ENCODE results near the gene ABLIM1. TPM values are rescaled to one million over a fixed set of nuclear protein-coding genes. Genes with fewer than 3 reads are reported as not detected.

Gene ABLIM1
- total and polyA plus RNA-seq, 2 of the 13 experiments (the other 11 are each of a cell fraction or from before 2014, with no cell fraction given): 59.4 to 92.7 TPM

GRCh38 chr10:114547514-114547913 lies 110.6 kb downstream of the ABLIM1 start (continued):
- TF ChIP-seq KAT7 (CRISPR knock-in tag; IDR thresholded peaks at IDR 0.05; ENCODE audit: borderline replicate concordance) (no peak), REST (IDR thresholded peaks at IDR 0.05; ENCODE audit: borderline replicate concordance in 1 of 2, low read depth in 1 of 2, low read length in 2 of 2) (no peak), STAT6 (CRISPR knock-in tag; IDR thresholded peaks at IDR 0.05; ENCODE audit: borderline replicate concordance) (no peak)

DNA sequence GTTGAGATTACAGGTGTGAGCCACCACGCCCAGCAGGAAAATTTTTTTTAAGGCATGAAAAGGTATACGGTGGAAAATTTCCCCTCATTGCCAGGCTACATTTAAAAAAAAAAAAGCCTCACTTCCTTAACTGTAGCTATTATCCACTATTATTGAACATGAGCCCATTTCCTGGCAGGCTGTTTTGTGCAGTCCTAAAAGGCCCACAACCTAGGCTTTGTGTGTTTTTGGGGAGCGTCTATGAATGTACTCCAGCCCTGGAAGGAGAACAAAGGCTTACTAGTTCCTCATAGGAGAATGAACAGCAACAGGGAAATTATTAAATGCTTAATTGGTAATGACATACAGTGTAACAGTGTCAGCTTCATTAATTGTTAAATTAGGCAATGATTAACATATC lies 111.0 kb downstream of the ABLIM1 start:
- DNase-seq (ENCODE audit: low spot score) (no peak), FAIRE-seq (no peak), ATAC-seq (no peak)
- H3K9ac ChIP-seq (ENCODE audit: insufficient read depth, low read depth, low read length): no peak overlapping the region
- BruUV-seq (replicated peaks): no TSS peak
- in situ Hi-C loops (cut with HindIII; ENCODE audit: extremely low pct_ligation_motif_present, low pct_unique_long_range_greater_than_20kb): loop anchor here (5.0 kb wide), 2 partner anchors 75 to 240 kb away; no protein-coding TSS in a partner anchor
- WGBS (ENCODE audit: low lambda C conversion rate): 94% methylated on average over 3 of the region's 3 CpGs
- no peak overlapping the region for H3K4me2 ChIP-seq (ENCODE audit: low read depth, low read length)
- H3K4me3 ChIP-seq (replicated peaks in 1 of 3; ENCODE audit: insufficient read depth in 1 of 3, low read depth in 2 of 3, low read length in 3 of 3): no peak overlapping the region
- H2AFZ ChIP-seq (ENCODE audit: low read length): no peak overlapping the region
- no peaks in the 10 kb centered on the region for H3K79me2 ChIP-seq (ENCODE audit: insufficient read depth, low read length)
- no peak overlapping the region for H3K27ac ChIP-seq (ENCODE audit: extremely low read length, insufficient read depth, low read length)
- H3K36me3 ChIP-seq (replicated peaks in 1 of 2; ENCODE audit: control insufficient read depth in 1 of 2, insufficient read depth in 2 of 2, low read length in 2 of 2): no peaks in the 10 kb centered on the region
- intact Hi-C loops (cut with micrococcal nuclease; ENCODE audit: unreplicated experiment): no loop called here
- POLR2A ChIA-PET: no interaction called here
- H3K9me3 ChIP-seq (ENCODE audit: low read length): no peaks in the 10 kb centered on the region
- H3K27me3 ChIP-seq (ENCODE audit: control insufficient read depth in 1 of 2, insufficient read depth in 2 of 2, low read length in 2 of 2): no peaks in the 10 kb centered on the region
- H3K4me1 ChIP-seq (ENCODE audit: insufficient read depth, low read length): peaks cover 19% of the 10 kb centered on the region
- H4K20me1 ChIP-seq (ENCODE audit: insufficient read depth, low read length): no peaks in the 10 kb centered on the region
- CTCF ChIA-PET (ENCODE audit: low intra/inter-chr PET ratio, low total read pairs): interaction anchor here (0.7 to 4.2 kb wide), 2 partner anchors 76 to 243 kb away, joined by 4 to 57 read pairs; no protein-coding TSS in a partner anchor
- TF ChIP-seq GATA4 (IDR thresholded peaks at IDR 0.05; ENCODE audit: borderline replicate concordance, low read depth): no peak
- TF ChIP-seq, protein P1, sequence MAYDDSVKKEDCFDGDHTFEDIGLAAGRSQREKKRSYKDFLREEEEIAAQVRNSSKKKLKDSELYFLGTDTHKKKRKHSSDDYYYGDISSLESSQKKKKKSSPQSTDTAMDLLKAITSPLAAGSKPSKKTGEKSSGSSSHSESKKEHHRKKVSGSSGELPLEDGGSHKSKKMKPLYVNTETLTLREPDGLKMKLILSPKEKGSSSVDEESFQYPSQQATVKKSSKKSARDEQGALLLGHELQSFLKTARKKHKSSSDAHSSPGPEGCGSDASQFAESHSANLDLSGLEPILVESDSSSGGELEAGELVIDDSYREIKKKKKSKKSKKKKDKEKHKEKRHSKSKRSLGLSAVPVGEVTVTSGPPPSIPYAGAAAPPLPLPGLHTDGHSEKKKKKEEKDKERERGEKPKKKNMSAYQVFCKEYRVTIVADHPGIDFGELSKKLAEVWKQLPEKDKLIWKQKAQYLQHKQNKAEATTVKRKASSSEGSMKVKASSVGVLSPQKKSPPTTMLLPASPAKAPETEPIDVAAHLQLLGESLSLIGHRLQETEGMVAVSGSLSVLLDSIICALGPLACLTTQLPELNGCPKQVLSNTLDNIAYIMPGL (CRISPR knock-in tag; IDR thresholded peaks at IDR 0.05; ENCODE audit: borderline replicate concordance in 1 of 2, low read depth in 1 of 2): no peak
- no peak for TF ChIP-seq SRSF4 (IDR thresholded peaks at IDR 0.05; ENCODE audit: low read depth, low read length, poor library complexity, severe bottlenecking)
- TF ChIP-seq NBN (conservative IDR thresholded peaks at IDR 0.05): no peak
- TF ChIP-seq ZNF44 (CRISPR knock-in tag; IDR thresholded peaks at IDR 0.05): no peak
- no peak for TF ChIP-seq ZNF713 (CRISPR knock-in tag; IDR thresholded peaks at IDR 0.05)
- no peak for TF ChIP-seq ELF4 (CRISPR knock-in tag; IDR thresholded peaks at IDR 0.05; ENCODE audit: borderline replicate concordance)
- TF ChIP-seq SOX13 (IDR thresholded peaks at IDR 0.05): no peak
- TF ChIP-seq SOX13 (CRISPR knock-in tag; conservative IDR thresholded peaks at IDR 0.05 in 1 of 2, IDR thresholded peaks at IDR 0.05 in 1 of 2): no peak
- no peak for TF ChIP-seq NR3C1 (CRISPR knock-in tag; IDR thresholded peaks at IDR 0.05)
- no peak for TF ChIP-seq ZNF282 (IDR thresholded peaks at IDR 0.05; ENCODE audit: partially characterized antibody)

Measured in HepG2 (cell line).